ENCODE data around the gene OR6C75.

DNA sequence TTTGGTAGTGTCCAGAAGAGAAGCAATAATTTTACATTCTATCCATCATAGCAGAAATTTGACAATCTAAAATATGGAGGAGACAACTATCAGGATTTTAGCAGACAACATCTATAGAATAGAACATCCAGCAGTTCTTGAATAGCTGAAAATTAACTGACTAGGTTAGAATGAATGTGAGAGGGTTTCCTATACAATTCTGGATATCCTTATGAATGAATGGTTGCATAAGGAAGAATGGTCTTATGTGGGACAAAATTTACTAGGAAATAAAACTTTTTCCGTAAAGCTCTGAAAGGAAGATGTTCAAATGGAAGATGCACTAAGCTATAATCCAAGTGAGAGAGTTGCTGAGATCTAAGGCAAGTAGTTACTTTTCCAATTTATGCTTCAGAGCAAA is 32.3 kb upstream of the OR6C75 start, which contains the start of gene OR6C3:
- TF ChIP-seq, protein P1, sequence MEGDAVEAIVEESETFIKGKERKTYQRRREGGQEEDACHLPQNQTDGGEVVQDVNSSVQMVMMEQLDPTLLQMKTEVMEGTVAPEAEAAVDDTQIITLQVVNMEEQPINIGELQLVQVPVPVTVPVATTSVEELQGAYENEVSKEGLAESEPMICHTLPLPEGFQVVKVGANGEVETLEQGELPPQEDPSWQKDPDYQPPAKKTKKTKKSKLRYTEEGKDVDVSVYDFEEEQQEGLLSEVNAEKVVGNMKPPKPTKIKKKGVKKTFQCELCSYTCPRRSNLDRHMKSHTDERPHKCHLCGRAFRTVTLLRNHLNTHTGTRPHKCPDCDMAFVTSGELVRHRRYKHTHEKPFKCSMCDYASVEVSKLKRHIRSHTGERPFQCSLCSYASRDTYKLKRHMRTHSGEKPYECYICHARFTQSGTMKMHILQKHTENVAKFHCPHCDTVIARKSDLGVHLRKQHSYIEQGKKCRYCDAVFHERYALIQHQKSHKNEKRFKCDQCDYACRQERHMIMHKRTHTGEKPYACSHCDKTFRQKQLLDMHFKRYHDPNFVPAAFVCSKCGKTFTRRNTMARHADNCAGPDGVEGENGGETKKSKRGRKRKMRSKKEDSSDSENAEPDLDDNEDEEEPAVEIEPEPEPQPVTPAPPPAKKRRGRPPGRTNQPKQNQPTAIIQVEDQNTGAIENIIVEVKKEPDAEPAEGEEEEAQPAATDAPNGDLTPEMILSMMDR (IDR thresholded peaks at IDR 0.05): no peak
- TF ChIP-seq POLR2AphosphoS5 (IDR thresholded peaks at IDR 0.05) (no peak), EP300 (IDR thresholded peaks at IDR 0.05; ENCODE audit: low read depth) (no peak)

Measured in transverse colon (tissue), 4 donors.